Activated CD4-positive, alpha-beta T cell treated with anti-CD3 and anti-CD28 coated beads, Interleukin-2, amount 10 ng/mL, durations not matched to agents 24 days and 14 days (primary cell): ENCODE data around the gene SNCA. TPM values are rescaled to one million over a fixed set of nuclear protein-coding genes. Genes with fewer than 3 reads are reported as not detected.

Source experiments
- DNase-seq: peaks from one replicate; pipeline ENCODE4 v3.0.0; 2022
- H3K27ac Mint-ChIP-seq: one replicate; pipeline ENCODE4 v1.8.0; 2022; ENCODE audit warnings: mild to moderate bottlenecking, mixed read lengths
- H3K27me3 Mint-ChIP-seq: one replicate; pipeline ENCODE4 v1.8.0; 2022; ENCODE audit warnings: mixed read lengths
- H3K36me3 Mint-ChIP-seq: one replicate; pipeline ENCODE4 v1.8.0; 2022; ENCODE audit warnings: low read depth, mild to moderate bottlenecking, mixed read lengths
- H3K4me1 Mint-ChIP-seq: one replicate; pipeline ENCODE4 v1.8.0; 2021; ENCODE audit warnings: mixed read lengths
- H3K4me3 Mint-ChIP-seq: one replicate; pipeline ENCODE4 v1.8.0; 2022; ENCODE audit warnings: mild to moderate bottlenecking, moderate library complexity, mixed read lengths
- H3K9me3 Mint-ChIP-seq: one replicate; pipeline ENCODE4 v1.8.0; 2021; ENCODE audit warnings: mixed read lengths
- intact Hi-C: fragments of 100-400 bp; cut with micrococcal nuclease; formaldehyde crosslinking; loops from one replicate; pipeline ENCODE4 v1.15.1; 2023
- total RNA-seq: library from RNA; stranded (reverse); gene quantifications from 2 replicates; pipeline ENCODE4 v1.2.3, GENCODE V29; 2022

SNCA gene
- total RNA-seq, 1 donor from 2014 or later, result 0.23 TPM

- no peaks in the 10 kb centered on the region for H3K4me1 Mint-ChIP-seq
- no peaks in the 10 kb centered on the region for H3K36me3 Mint-ChIP-seq
- no peak overlapping the region for H3K27ac Mint-ChIP-seq
- peaks cover 8% of the 10 kb centered on the region for H3K27me3 Mint-ChIP-seq
- H3K9me3 Mint-ChIP-seq, result no peaks in the 10 kb centered on the region
- intact Hi-C loops, result no loop called here
- H3K4me3 Mint-ChIP-seq, result no peak overlapping the region
- DNase-seq, result no peak
Observed at GRCh38 chr4:89800527-89801103, 36.3 kb downstream of the SNCA start.

GRCh38 chr4:89800012-89800516, 36.9 kb downstream of the SNCA start:
- DNase-seq, result no peak
- H3K27ac Mint-ChIP-seq, result no peak overlapping the region
- no peaks in the 10 kb centered on the region for H3K4me1 Mint-ChIP-seq
- no peak overlapping the region for H3K4me3 Mint-ChIP-seq
- H3K27me3 Mint-ChIP-seq, result peaks cover 8% of the 10 kb centered on the region
- H3K36me3 Mint-ChIP-seq, result no peaks in the 10 kb centered on the region
- intact Hi-C loops, result no loop called here
- no peaks in the 10 kb centered on the region for H3K9me3 Mint-ChIP-seq

GRCh38 chr4:89799071-89799470, 37.9 kb downstream of the SNCA start:
- peaks cover 8% of the 10 kb centered on the region for H3K27me3 Mint-ChIP-seq
- H3K4me1 Mint-ChIP-seq, result no peaks in the 10 kb centered on the region
- intact Hi-C loops, result no loop called here

GRCh38 chr4:89797117-89797516, 39.8 kb downstream of the SNCA start:
- no peak for DNase-seq
- no peak overlapping the region for H3K4me3 Mint-ChIP-seq
- H3K36me3 Mint-ChIP-seq, result no peaks in the 10 kb centered on the region

More at GRCh38 chr4:89799071-89799470, 37.9 kb downstream of the SNCA start:
- DNase-seq, result no peak
- Mint-ChIP-seq H3K27ac (no peak overlapping the region), H3K4me3 (no peak overlapping the region), H3K9me3 (no peaks in the 10 kb centered on the region), H3K36me3 (no peaks in the 10 kb centered on the region)

GRCh38 chr4:89788206-89789072, 48.5 kb downstream of the SNCA start:
- no peak for DNase-seq
- Mint-ChIP-seq H3K36me3 (no peaks in the 10 kb centered on the region), H3K4me1 (no peaks in the 10 kb centered on the region), H3K27me3 (peaks cover 7% of the 10 kb centered on the region), H3K4me3 (no peak overlapping the region), H3K9me3 (no peaks in the 10 kb centered on the region), H3K27ac (no peak overlapping the region)
- intact Hi-C loops, result no loop called here

More at GRCh38 chr4:89797117-89797516, 39.8 kb downstream of the SNCA start:
- H3K4me1 Mint-ChIP-seq, result no peaks in the 10 kb centered on the region
- intact Hi-C loops, result no loop called here
- no peaks in the 10 kb centered on the region for H3K9me3 Mint-ChIP-seq
- H3K27me3 Mint-ChIP-seq, result peaks cover 10% of the 10 kb centered on the region
- H3K27ac Mint-ChIP-seq, result no peak overlapping the region

DNA sequence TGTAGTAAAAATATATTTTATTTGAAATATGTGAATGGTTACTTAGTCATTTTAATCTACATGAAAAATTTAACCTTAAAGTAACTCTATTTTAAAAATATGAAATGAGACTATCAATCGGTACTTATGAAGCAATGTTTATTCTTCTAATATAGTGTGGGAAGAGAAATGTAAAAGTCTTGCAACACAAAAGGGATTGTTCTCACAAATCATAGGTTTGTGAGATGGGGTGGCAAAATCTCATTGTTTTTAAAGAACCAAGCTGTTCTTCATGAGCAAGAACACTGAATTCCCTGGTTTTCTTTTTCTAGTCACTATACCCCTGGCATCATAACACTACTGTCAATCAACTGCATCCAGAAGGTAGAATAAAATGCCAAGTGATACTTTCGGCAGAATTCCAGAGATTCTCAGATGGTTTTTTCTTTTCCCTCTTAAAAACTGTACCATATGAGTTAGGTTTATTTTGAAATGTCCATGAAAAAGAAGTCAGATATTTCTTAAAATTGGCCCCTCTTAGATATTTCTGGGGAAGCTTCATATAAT, 52.2 kb downstream of the SNCA start:
- Mint-ChIP-seq H3K9me3 (no peaks in the 10 kb centered on the region), H3K27ac (no peak overlapping the region), H3K36me3 (no peaks in the 10 kb centered on the region), H3K4me3 (no peak overlapping the region), H3K4me1 (no peaks in the 10 kb centered on the region), H3K27me3 (peaks cover 7% of the 10 kb centered on the region)
- intact Hi-C loops, result no loop called here
- no peak for DNase-seq

DNA sequence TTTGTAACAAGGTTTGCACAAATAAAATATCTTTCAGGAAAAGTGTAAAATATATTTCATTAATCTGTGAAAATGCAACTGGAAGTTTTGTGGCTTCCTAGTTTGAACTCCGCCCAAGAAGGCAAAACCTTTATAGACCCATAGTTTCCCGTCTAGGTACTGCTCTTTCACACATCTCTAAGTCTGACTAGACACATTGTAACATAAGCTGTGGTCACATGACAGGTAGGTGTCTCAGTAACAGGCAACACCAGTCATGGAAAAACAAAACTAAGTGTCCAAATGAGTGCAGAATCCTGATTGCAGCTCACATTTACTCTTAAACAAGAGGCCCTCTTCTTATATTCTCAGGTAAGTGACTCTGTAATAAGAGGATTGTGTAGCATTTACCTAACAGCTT, 55.6 kb downstream of the SNCA start:
- H3K4me1 Mint-ChIP-seq, result no peaks in the 10 kb centered on the region

DNA sequence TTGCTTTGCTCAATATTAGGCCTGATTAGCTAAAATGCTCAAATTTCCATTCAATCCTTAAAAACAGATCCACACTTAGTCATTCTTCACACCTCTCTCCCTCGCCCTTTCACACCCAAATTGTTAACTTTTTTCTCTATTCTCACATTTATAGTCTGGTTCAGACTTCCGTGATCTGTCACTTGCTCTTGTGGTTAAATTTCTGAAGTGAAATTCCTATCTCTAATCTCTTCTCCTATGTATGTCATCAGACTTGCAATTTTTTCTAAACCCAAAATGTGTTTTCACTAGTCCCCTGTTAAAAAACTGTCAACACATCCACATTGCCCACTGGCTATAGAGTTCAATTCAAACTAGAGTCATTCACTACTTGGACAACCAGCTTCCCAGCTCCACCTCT, 63.2 kb downstream of the SNCA start:
- intact Hi-C loops, result no loop called here

More for the DNA sequence above, 55.6 kb downstream of the SNCA start:
- Mint-ChIP-seq H3K36me3 (no peaks in the 10 kb centered on the region), H3K4me3 (no peak overlapping the region), H3K27ac (no peak overlapping the region), H3K27me3 (peaks cover 3% of the 10 kb centered on the region), H3K9me3 (peaks cover 6% of the 10 kb centered on the region)
- intact Hi-C loops, result no loop called here
- DNase-seq, result no peak

DNA sequence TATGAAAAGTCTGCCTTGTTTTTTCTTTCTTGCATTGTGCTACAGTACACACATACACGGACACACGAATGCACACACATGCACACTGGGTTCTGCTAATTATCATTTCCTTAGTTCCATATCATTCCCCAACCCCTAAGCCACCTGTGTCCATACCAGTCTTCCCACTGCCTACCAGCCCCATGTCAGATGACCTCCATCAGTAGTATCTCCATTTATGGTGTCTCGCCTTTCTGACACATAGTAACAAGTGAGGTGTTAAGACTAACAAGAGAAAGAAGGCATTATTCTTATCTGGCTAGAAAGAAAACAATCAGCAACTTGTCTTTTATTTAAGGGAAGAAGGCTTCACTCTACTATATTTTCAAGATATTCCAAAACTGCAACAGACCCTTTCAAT, 67.1 kb downstream of the SNCA start:
- Mint-ChIP-seq H3K36me3 (no peaks in the 10 kb centered on the region), H3K27me3 (peaks cover 7% of the 10 kb centered on the region), H3K27ac (no peak overlapping the region), H3K4me1 (no peaks in the 10 kb centered on the region), H3K9me3 (no peaks in the 10 kb centered on the region), H3K4me3 (no peak overlapping the region)
- intact Hi-C loops, result no loop called here
- no peak for DNase-seq

More for the DNA sequence above, 63.2 kb downstream of the SNCA start:
- H3K4me3 Mint-ChIP-seq, result no peak overlapping the region
- no peaks in the 10 kb centered on the region for H3K36me3 Mint-ChIP-seq
- no peak overlapping the region for H3K27ac Mint-ChIP-seq
- H3K9me3 Mint-ChIP-seq, result peaks cover 6% of the 10 kb centered on the region
- H3K27me3 Mint-ChIP-seq, result peaks cover 9% of the 10 kb centered on the region
- H3K4me1 Mint-ChIP-seq, result no peaks in the 10 kb centered on the region
- no peak for DNase-seq

DNA sequence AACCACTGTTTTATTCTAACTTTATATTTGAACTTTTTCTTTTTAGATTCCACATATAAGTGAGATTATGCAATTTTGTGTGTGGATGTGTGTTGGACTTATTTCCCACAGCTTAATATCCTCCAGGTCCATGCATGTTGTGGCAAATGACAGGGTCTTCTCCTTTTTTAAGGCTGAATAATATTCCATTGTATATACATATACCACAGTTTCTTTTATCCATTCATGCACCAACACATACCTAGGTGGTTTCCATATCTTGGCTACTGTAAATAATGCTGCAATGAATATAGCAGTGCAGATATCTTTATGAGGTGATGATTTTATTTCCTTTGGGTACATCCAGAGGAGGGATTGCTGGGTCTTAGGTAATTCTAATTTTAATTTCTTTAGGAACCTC, 69.0 kb downstream of the SNCA start:
- intact Hi-C loops, result no loop called here
- Mint-ChIP-seq H3K9me3 (no peaks in the 10 kb centered on the region), H3K27ac (no peak overlapping the region), H3K27me3 (peaks cover 3% of the 10 kb centered on the region), H3K4me3 (no peak overlapping the region), H3K4me1 (no peaks in the 10 kb centered on the region), H3K36me3 (no peaks in the 10 kb centered on the region)
- DNase-seq, result no peak

GRCh38 chr4:89765966-89766365, 71.0 kb downstream of the SNCA start:
- H3K9me3 Mint-ChIP-seq, result no peaks in the 10 kb centered on the region
- H3K4me1 Mint-ChIP-seq, result no peaks in the 10 kb centered on the region
- no peak overlapping the region for H3K4me3 Mint-ChIP-seq
- H3K36me3 Mint-ChIP-seq, result no peaks in the 10 kb centered on the region
- no peak overlapping the region for H3K27ac Mint-ChIP-seq
- no peak for DNase-seq
- H3K27me3 Mint-ChIP-seq, result peaks cover 10% of the 10 kb centered on the region
- intact Hi-C loops, result no loop called here

- H3K4me1 Mint-ChIP-seq, result no peaks in the 10 kb centered on the region
- H3K36me3 Mint-ChIP-seq, result no peaks in the 10 kb centered on the region
- H3K27me3 Mint-ChIP-seq, result peaks cover 10% of the 10 kb centered on the region
- intact Hi-C loops, result no loop called here
- no peak overlapping the region for H3K27ac Mint-ChIP-seq
- DNase-seq, result no peak
- H3K4me3 Mint-ChIP-seq, result no peak overlapping the region
- H3K9me3 Mint-ChIP-seq, result no peaks in the 10 kb centered on the region
Observed at GRCh38 chr4:89765528-89765927, 71.4 kb downstream of the SNCA start.

DNA sequence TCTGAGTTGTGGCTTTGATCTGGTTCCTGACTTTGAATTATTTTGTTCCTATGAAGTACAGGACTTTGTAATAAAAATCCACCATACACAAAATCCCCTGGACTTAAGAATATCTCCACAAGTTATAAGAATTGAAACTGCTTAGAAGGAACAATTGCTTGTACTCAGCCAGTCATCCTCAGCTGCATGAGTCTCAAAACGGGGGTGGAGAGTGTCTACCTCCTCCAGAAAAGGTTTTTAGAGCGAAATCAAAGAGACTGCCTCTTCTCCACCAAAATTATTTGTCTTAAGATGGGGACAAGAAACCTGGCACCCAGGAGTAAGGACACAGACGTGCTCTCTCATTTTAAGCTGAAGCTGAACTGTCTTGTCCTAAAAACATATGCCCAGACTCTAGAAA, 74.7 kb downstream of the SNCA start:
- Mint-ChIP-seq H3K4me1 (no peaks in the 10 kb centered on the region), H3K27me3 (peaks cover 6% of the 10 kb centered on the region), H3K4me3 (no peak overlapping the region), H3K36me3 (no peaks in the 10 kb centered on the region), H3K9me3 (no peaks in the 10 kb centered on the region), H3K27ac (no peak overlapping the region)
- intact Hi-C loops, result no loop called here
- no peak for DNase-seq

GRCh38 chr4:89759426-89759825, 77.5 kb downstream of the SNCA start:
- Mint-ChIP-seq H3K9me3 (no peaks in the 10 kb centered on the region), H3K4me1 (no peaks in the 10 kb centered on the region), H3K4me3 (no peak overlapping the region), H3K27me3 (peaks cover 6% of the 10 kb centered on the region), H3K36me3 (no peaks in the 10 kb centered on the region), H3K27ac (no peak overlapping the region)
- no peak for DNase-seq
- intact Hi-C loops, result no loop called here
